GF-D8 (cell line): Measurements from ENCODE around the gene NAT8L.

ENCODE experiments used
- DNase-seq: peaks from one replicate; lab custom pipeline; 2025; lab: John Stamatoyannopoulos, UW

NAT8L gene

GRCh38 chr4:2045518-2045951, 13.6 kb upstream of the NAT8L start:
- DNase-seq, result no peak

- no peak for DNase-seq
These were observed 12.8 kb upstream of the NAT8L start for GRCh38 chr4:2046031-2046961.

- DNase-seq, result no peak
These were observed 12.0 kb upstream of the NAT8L start for GRCh38 chr4:2047031-2047660.

GRCh38 chr4:2047781-2048581, 11.1 kb upstream of the NAT8L start:
- DNase-seq, result no peak

GRCh38 chr4:2048831-2049230, 10.3 kb upstream of the NAT8L start:
- no peak for DNase-seq

GRCh38 chr4:2049381-2049780, 9.7 kb upstream of the NAT8L start:
- DNase-seq, result no peak

GRCh38 chr4:2049811-2050210, 9.3 kb upstream of the NAT8L start:
- no peak for DNase-seq

- DNase-seq, result no peak
These were observed 8.0 kb upstream of the NAT8L start for GRCh38 chr4:2051086-2051485.

GRCh38 chr4:2054217-2054616, 4.9 kb upstream of the NAT8L start:
- DNase-seq, result no peak

- no peak for DNase-seq
These were observed 1.6 kb upstream of the NAT8L start for GRCh38 chr4:2057382-2058065.

GRCh38 chr4:2058264-2059045, 672 bp upstream of the NAT8L start:
- no peak for DNase-seq

GRCh38 chr4:2059726-2060602, 837 bp downstream of the NAT8L start:
- DNase-seq, result no peak

GRCh38 chr4:2060611-2061185, 1.6 kb downstream of the NAT8L start:
- DNase-seq, result no peak

- no peak for DNase-seq
These were observed 2.3 kb downstream of the NAT8L start for GRCh38 chr4:2061186-2062131.

- DNase-seq, result no peak
These were observed 3.2 kb downstream of the NAT8L start for GRCh38 chr4:2062168-2062807.

- no peak for DNase-seq
These were observed 3.8 kb downstream of the NAT8L start for GRCh38 chr4:2062808-2063524.

GRCh38 chr4:2063557-2064275, 4.6 kb downstream of the NAT8L start:
- DNase-seq, result no peak
